ENCODE results near the gene OR4D2. TPM values are rescaled to one million over a fixed set of nuclear protein-coding genes. Genes with fewer than 3 reads are reported as not detected.
"Not testable (repeated sequence)": the region's sequence is repeated elsewhere in the genome, so short reads cannot be mapped to it uniquely, and the experiment has no call there.

OR4D2 gene
- total RNA-seq = not detected in 2 replicates

GRCh38 chr17:58166682-58167081 is at the start of gene OR4D2:
OR4D2 (plus strand) TSS chr17:58166982; CDS start chr17:58169656, 2,674 bp downstream.
- intact Hi-C loops (cut with micrococcal nuclease) = no loop called here

GRCh38 chr17:58117382-58117781 is 49.4 kb upstream of the OR4D2 start:
- intact Hi-C loops (cut with micrococcal nuclease) = no loop called here

- intact Hi-C loops (cut with micrococcal nuclease) = no loop called here
Measured at GRCh38 chr17:58119491-58119890, 47.3 kb upstream of the OR4D2 start.

- intact Hi-C loops (cut with micrococcal nuclease) = loop anchor here (5.0 kb wide), 1 partner anchor 1288 kb away; the partner anchor contains the start of genes C17orf67 and DGKE
Measured at GRCh38 chr17:58120195-58120822, 46.5 kb upstream of the OR4D2 start.

GRCh38 chr17:58121925-58122324 is 44.9 kb upstream of the OR4D2 start:
- intact Hi-C loops (cut with micrococcal nuclease) = loop anchor here (1.0 to 5.0 kb wide), 5 partner anchors 37 to 1290 kb away; partner anchors contain the start of genes C17orf67 and DGKE

- intact Hi-C loops (cut with micrococcal nuclease) = no loop called here
Measured at GRCh38 chr17:58127846-58128245, 38.9 kb upstream of the OR4D2 start.

- intact Hi-C loops (cut with micrococcal nuclease) = not testable (repeated sequence)
Measured at GRCh38 chr17:58132697-58133096, 34.1 kb upstream of the OR4D2 start.

GRCh38 chr17:58136669-58137279 is 30.0 kb upstream of the OR4D2 start:
- intact Hi-C loops (cut with micrococcal nuclease) = no loop called here

- intact Hi-C loops (cut with micrococcal nuclease) = no loop called here
Measured at GRCh38 chr17:58141505-58141904, 25.3 kb upstream of the OR4D2 start.

GRCh38 chr17:58143335-58143734 is 23.4 kb upstream of the OR4D2 start:
- intact Hi-C loops (cut with micrococcal nuclease) = not testable (repeated sequence)

GRCh38 chr17:58144801-58145200 is 22.0 kb upstream of the OR4D2 start:
- intact Hi-C loops (cut with micrococcal nuclease) = no loop called here

GRCh38 chr17:58147930-58148434 is 18.8 kb upstream of the OR4D2 start, which contains the start of gene OR4D1:
OR4D1 (plus strand) TSS chr17:58148384; CDS start chr17:58155154, 6,770 bp downstream.
- intact Hi-C loops (cut with micrococcal nuclease) = no loop called here

- intact Hi-C loops (cut with micrococcal nuclease) = no loop called here
Measured at GRCh38 chr17:58148609-58149008, 18.2 kb upstream of the OR4D2 start.

- intact Hi-C loops (cut with micrococcal nuclease) = loop anchor here (5.0 to 10.0 kb wide), 2 partner anchors 298 to 896 kb away; partner anchors contain the start of genes MRPS23 and MSI2
Measured at GRCh38 chr17:58150394-58150793, 16.4 kb upstream of the OR4D2 start.

- intact Hi-C loops (cut with micrococcal nuclease) = loop anchor here (1.0 to 10.0 kb wide), 4 partner anchors 19 to 898 kb away; partner anchors contain the start of genes MKS1, MRPS23 and MSI2
Measured at GRCh38 chr17:58153046-58153445, 13.7 kb upstream of the OR4D2 start.

- intact Hi-C loops (cut with micrococcal nuclease) = loop anchor here (1.0 to 10.0 kb wide), 4 partner anchors 19 to 899 kb away; partner anchors contain the start of genes MKS1, MRPS23 and MSI2
Measured at GRCh38 chr17:58153671-58154070, 13.1 kb upstream of the OR4D2 start.

GRCh38 chr17:58156839-58157803 is 9.7 kb upstream of the OR4D2 start:
- intact Hi-C loops (cut with micrococcal nuclease) = loop anchor here (1.0 to 10.0 kb wide), 3 partner anchors 74 to 902 kb away; partner anchors contain the start of genes DYNLL2, MSI2 and SRSF1

GRCh38 chr17:58158181-58158580 is 8.6 kb upstream of the OR4D2 start:
- intact Hi-C loops (cut with micrococcal nuclease) = loop anchor here (10.0 kb wide), 1 partner anchor 903 kb away; the partner anchor contains the start of gene MSI2

- intact Hi-C loops (cut with micrococcal nuclease) = no loop called here
Measured at GRCh38 chr17:58161566-58161965, 5.2 kb upstream of the OR4D2 start.

GRCh38 chr17:58165981-58166380 is 801 bp upstream of the OR4D2 start:
- intact Hi-C loops (cut with micrococcal nuclease) = no loop called here

GRCh38 chr17:58170622-58171021 is 3.8 kb downstream of the OR4D2 start:
- intact Hi-C loops (cut with micrococcal nuclease) = loop anchor here (5.0 kb wide), 1 partner anchor 318 kb away; the partner anchor contains the start of gene MRPS23

Data from T-helper 1 cell treated with Interleukin-12 subunit alpha and Interleukin-12 subunit beta and Interleukin-4 antibody, amounts not matched to agents 30 ng/mL and 1 ng/mL, for 36 hours (primary cell).